GM18517 (cell line): ENCODE measurements around the gene HSFX1.

Experiments
- ATAC-seq: cut with Tn5 transposase; IDR thresholded peaks from one replicate; pipeline ENCODE4 v1.9.1; 2021; ENCODE audit warnings: mild to moderate bottlenecking, moderate library complexity; ENCODE audit not compliant: unreplicated experiment

Gene HSFX1

GRCh38 chrX:149804102-149804501 lies 30.2 kb downstream of the HSFX1 start:
- ATAC-seq: no peak

- ATAC-seq: no peak
These were observed 34.0 kb downstream of the HSFX1 start for GRCh38 chrX:149807747-149808458.

- ATAC-seq: no peak
These were observed 44.8 kb downstream of the HSFX1 start for GRCh38 chrX:149818652-149819051.

GRCh38 chrX:149819371-149819770 lies 45.5 kb downstream of the HSFX1 start:
- no peak for ATAC-seq

- ATAC-seq: no peak
These were observed 51.6 kb downstream of the HSFX1 start for GRCh38 chrX:149825424-149825823.
